ENCODE measurements around the gene LBHD2.

LBHD2 gene

GRCh38 chr14:103133210-103134140 lies 49.5 kb downstream of the LBHD2 start:
- no peak for DNase-seq

GRCh38 chr14:103134405-103134804 lies 50.4 kb downstream of the LBHD2 start:
- DNase-seq, result no peak

- no peak for DNase-seq
Measured at GRCh38 chr14:103134919-103135318, 50.9 kb downstream of the LBHD2 start.

GRCh38 chr14:103135333-103136260 lies 51.6 kb downstream of the LBHD2 start:
- peak; percentile 11 for DNase-seq

GRCh38 chr14:103136388-103137271 lies 52.6 kb downstream of the LBHD2 start:
- DNase-seq, result peak; percentile 26

GRCh38 chr14:103137689-103138300 lies 53.8 kb downstream of the LBHD2 start:
- no peak for DNase-seq

GRCh38 chr14:103138301-103139131 lies 54.5 kb downstream of the LBHD2 start:
- DNase-seq, result no peak

- DNase-seq, result no peak
Measured at GRCh38 chr14:103139132-103140025, 55.4 kb downstream of the LBHD2 start.
